Measurements from ENCODE around the gene PIWIL4.

Gene PIWIL4

GRCh38 chr11:94533696-94534630, 33.2 kb upstream of the PIWIL4 start:
- no peaks in the 10 kb centered on the region for H3K4me1 Mint-ChIP-seq
- no peaks in the 10 kb centered on the region for H3K27me3 Mint-ChIP-seq (ENCODE audit: low read depth)
- H3K9me3 Mint-ChIP-seq = no peaks in the 10 kb centered on the region
- H3K4me3 Mint-ChIP-seq = no peak overlapping the region
- H3K36me3 Mint-ChIP-seq (ENCODE audit: low read depth) = no peaks in the 10 kb centered on the region
- no peak overlapping the region for H3K27ac Mint-ChIP-seq
- TF ChIP-seq CTCF (IDR thresholded peaks at IDR 0.05; ENCODE audit: unreplicated experiment in 3 of 3) = no peak

GRCh38 chr11:94536386-94536785, 30.8 kb upstream of the PIWIL4 start:
- Mint-ChIP-seq H3K4me1 (no peaks in the 10 kb centered on the region), H3K27me3 (ENCODE audit: low read depth) (peaks cover 6% of the 10 kb centered on the region), H3K9me3 (no peaks in the 10 kb centered on the region), H3K36me3 (ENCODE audit: low read depth) (no peaks in the 10 kb centered on the region), H3K4me3 (no peak overlapping the region), H3K27ac (no peak overlapping the region)
- no peak for TF ChIP-seq CTCF (IDR thresholded peaks at IDR 0.05; ENCODE audit: unreplicated experiment in 3 of 3)

- no peaks in the 10 kb centered on the region for H3K9me3 Mint-ChIP-seq
- no peaks in the 10 kb centered on the region for H3K36me3 Mint-ChIP-seq (ENCODE audit: low read depth)
- no peak overlapping the region for H3K27ac Mint-ChIP-seq
- TF ChIP-seq CTCF (IDR thresholded peaks at IDR 0.05; ENCODE audit: unreplicated experiment in 3 of 3) = no peak
- H3K27me3 Mint-ChIP-seq (ENCODE audit: low read depth) = peaks cover 11% of the 10 kb centered on the region
- no peak overlapping the region for H3K4me3 Mint-ChIP-seq
- H3K4me1 Mint-ChIP-seq = no peaks in the 10 kb centered on the region
Observed at GRCh38 chr11:94537031-94537600, 30.1 kb upstream of the PIWIL4 start.

- Mint-ChIP-seq H3K4me1 (peaks cover 12% of the 10 kb centered on the region), H3K36me3 (ENCODE audit: low read depth) (no peaks in the 10 kb centered on the region), H3K27me3 (ENCODE audit: low read depth) (peaks cover 11% of the 10 kb centered on the region), H3K4me3 (no peak overlapping the region), H3K27ac (no peak overlapping the region), H3K9me3 (no peaks in the 10 kb centered on the region)
- no peak for TF ChIP-seq CTCF (IDR thresholded peaks at IDR 0.05; ENCODE audit: unreplicated experiment in 3 of 3)
Observed at GRCh38 chr11:94539420-94539819, 27.7 kb upstream of the PIWIL4 start.

- Mint-ChIP-seq H3K4me3 (peak within 1 kb of the TSS; percentile 95 to 99 (median 98)), H3K27ac (peak within 1 kb of the TSS; percentile 98 to 99 (median 99)), H3K27me3 (ENCODE audit: low read depth) (peaks cover 11% of the 10 kb centered on the region), H3K4me1 (peaks cover 40% of the 10 kb centered on the region), H3K36me3 (ENCODE audit: low read depth) (peaks cover 13% of the 10 kb centered on the region), H3K9me3 (no peaks in the 10 kb centered on the region)
- no peak for TF ChIP-seq CTCF (IDR thresholded peaks at IDR 0.05; ENCODE audit: unreplicated experiment in 3 of 3)
Observed at GRCh38 chr11:94543695-94544645, 23.2 kb upstream of the PIWIL4 start, which contains the start of gene FUT4. Gene FUT4 (plus strand): TSS chr11:94543921. CDS start chr11:94544134, 213 bp downstream.
